Panc1 (cell line): ENCODE data around the gene CEP63.

ENCODE experiments used
- CTCF ChIP-seq: fragments of 450-650 bp; IDR thresholded peaks from 2 replicates; pipeline ENCODE4 v1.5.1; 2017; ENCODE audit warnings: mild to moderate bottlenecking
- POLR2AphosphoS5 ChIP-seq: IDR thresholded peaks from 2 replicates; pipeline ENCODE4 v1.6.1; 2012; ENCODE audit warnings: mild to moderate bottlenecking, low read depth, low read length, moderate library complexity
- REST ChIP-seq, 2 experiments: IDR thresholded peaks; 2 replicates each; pipeline ENCODE4 v1.6.1; 2011 to 2012; ENCODE audit warnings: low read depth in 2 of 2, control low read depth in 1 of 2, low read length in 1 of 2, mild to moderate bottlenecking in 1 of 2, moderate library complexity in 1 of 2; ENCODE audit not compliant: insufficient read depth in 1 of 2
- TCF7L2 ChIP-seq: IDR thresholded peaks from 2 replicates; pipeline ENCODE4 v1.6.1; 2011; ENCODE audit warnings: mild to moderate bottlenecking, low read depth, low read length, inconsistent platforms

GRCh38 chr3:134476306-134476705, 9.6 kb upstream of the CEP63 start:
- TF ChIP-seq CTCF (no peak), POLR2AphosphoS5 (no peak), TCF7L2 (no peak), REST (IDR thresholded peaks at IDR 0.05; ENCODE audit: insufficient read depth in 1 of 2, low read depth in 2 of 2, low read length in 1 of 2) (no peak)
